Cardiac muscle cell (in vitro differentiated cells and primary cell): Measurements from ENCODE around the gene FOSB. TPM values are rescaled to one million over a fixed set of nuclear protein-coding genes. Genes with fewer than 3 reads are reported as not detected.

Source experiments
- DNase-seq, 2 donors: peaks; one replicate each; pipeline versions ENCODE4 v3.0.0 to v3.0.0-alpha.2; 2010 to 2017; ENCODE audit warnings: low read depth in 1 of 2, low spot score in 1 of 2
- H3K27ac ChIP-seq: fragments of 200-600 bp; sonication (generic); 2 replicates; pipeline ENCODE4 v1.5.1; 2016
- H3K27me3 ChIP-seq: fragments of 200-600 bp; sonication (generic); 2 replicates; pipeline ENCODE4 v1.6.0; 2016; ENCODE audit warnings: control low read depth
- H3K36me3 ChIP-seq: fragments of 200-600 bp; sonication (generic); 2 replicates; pipeline ENCODE4 v1.5.1; 2016; ENCODE audit warnings: control low read depth
- H3K4me1 ChIP-seq: fragments of 200-600 bp; sonication (generic); 2 replicates; pipeline ENCODE4 v1.8.1; 2017; ENCODE audit warnings: low read depth, mild to moderate bottlenecking, mixed run types
- H3K4me3 ChIP-seq: fragments of 200-600 bp; sonication (generic); 2 replicates; pipeline ENCODE4 v1.5.1; 2016; ENCODE audit warnings: mild to moderate bottlenecking
- H3K9me3 ChIP-seq: fragments of 200-600 bp; sonication (generic); 2 replicates; pipeline ENCODE4 v1.5.1; 2017; ENCODE audit warnings: low read depth, mild to moderate bottlenecking, control low read depth
- CTCF ChIP-seq: IDR thresholded peaks from 2 replicates; pipeline ENCODE4 v1.5.1; 2012; ENCODE audit warnings: low read depth, mild to moderate bottlenecking, low read length
- polyA plus RNA-seq: library from polyadenylated mRNA; unstranded; fragments of >200 nt; fragmentation: Nextera tagmentation; extraction: Ambion mirVana; gene quantifications from 2 replicates; pipeline ENCODE4 v1.2.1, GENCODE V29; 2016
- total RNA-seq: library from RNA; depleted of rRNA; stranded (reverse); fragments of >200 nt; gene quantifications from 2 replicates; pipeline ENCODE4 v1.2.3, GENCODE V29; 2016

FOSB gene
- total and polyA plus RNA-seq, 2 experiments from 2014 or later = 1.7 to 4.5 TPM

- Histone ChIP-seq H3K4me3 (no peak overlapping the region), H3K36me3 (no peaks in the 10 kb centered on the region), H3K9me3 (no peaks in the 10 kb centered on the region), H3K27ac (no peak overlapping the region), H3K27me3 (no peaks in the 10 kb centered on the region), H3K4me1 (peaks cover 4% of the 10 kb centered on the region)
- peak in 1 of 2 donors; percentile 9 for DNase-seq
- TF ChIP-seq CTCF = no peak
Observed at GRCh38 chr19:45448887-45449299, 18.9 kb upstream of the FOSB start.

- H3K9me3 ChIP-seq = no peaks in the 10 kb centered on the region
- no peaks in the 10 kb centered on the region for H3K36me3 ChIP-seq
- TF ChIP-seq CTCF = no peak
- H3K27me3 ChIP-seq = no peaks in the 10 kb centered on the region
- no peak overlapping the region for H3K27ac ChIP-seq
- H3K4me1 ChIP-seq = no peaks in the 10 kb centered on the region
- DNase-seq = no peak
- peak overlapping the region; percentile 48 for H3K4me3 ChIP-seq
Observed at GRCh38 chr19:45450012-45450333, 17.8 kb upstream of the FOSB start.

- Histone ChIP-seq H3K27ac (no peak overlapping the region), H3K4me1 (peaks cover 9% of the 10 kb centered on the region), H3K4me3 (peak overlapping the region; percentile 48), H3K9me3 (no peaks in the 10 kb centered on the region), H3K27me3 (no peaks in the 10 kb centered on the region), H3K36me3 (no peaks in the 10 kb centered on the region)
- TF ChIP-seq CTCF = no peak
- peak in 1 of 2 donors; percentile 72 for DNase-seq
Observed at GRCh38 chr19:45451131-45451849, 16.5 kb upstream of the FOSB start.

GRCh38 chr19:45451850-45452387 is 15.9 kb upstream of the FOSB start:
- Histone ChIP-seq H3K27ac (no peak overlapping the region), H3K36me3 (no peaks in the 10 kb centered on the region), H3K4me3 (no peak overlapping the region), H3K27me3 (no peaks in the 10 kb centered on the region), H3K9me3 (no peaks in the 10 kb centered on the region), H3K4me1 (peaks cover 9% of the 10 kb centered on the region)
- no peak for TF ChIP-seq CTCF
- DNase-seq = no peak

GRCh38 chr19:45455707-45456499 is 11.9 kb upstream of the FOSB start:
- DNase-seq = peak; percentile 87 to 99
- Histone ChIP-seq H3K36me3 (no peaks in the 10 kb centered on the region), H3K27ac (peak overlapping the region; percentile 94), H3K27me3 (no peaks in the 10 kb centered on the region), H3K9me3 (no peaks in the 10 kb centered on the region), H3K4me1 (peaks cover 9% of the 10 kb centered on the region), H3K4me3 (no peak overlapping the region)
- TF ChIP-seq CTCF = no peak
